A549 (cell line): ENCODE results near the gene GBP4. TPM values are rescaled to one million over a fixed set of nuclear protein-coding genes. Genes with fewer than 3 reads are reported as not detected.

Source experiments
- ATAC-seq, 2 experiments: fragments of 200-7000 bp in 1 of 2; fragments of >200 bp in 1 of 2; cut with Nextera tagmentation in 1 of 2; cut with Tn5 transposase in 1 of 2; 3 replicates each; pipeline versions ENCODE4 v1.8.0 to v1.9.1; 2018 to 2020; ENCODE audit warnings: mild to moderate bottlenecking in 1 of 2, moderate library complexity in 1 of 2
- CTCF ChIA-PET: fragments of 300-600 bp; sonication (Branson Sonifier 250); formaldehyde crosslinking; extraction: SDS; loops from one replicate; lab custom pipeline; 2021; ENCODE audit warnings: antibody characterized with exemption, inconsistent platforms; lab: Yijun Ruan, JAX
- POLR2A ChIA-PET: fragments of 350-600 bp; formaldehyde crosslinking; extraction: SDS; loops from one replicate; lab custom pipeline; 2021; ENCODE audit warnings: antibody characterized with exemption, inconsistent platforms; lab: Yijun Ruan, JAX
- DNase-seq, 2 experiments: peaks; one replicate each; pipeline versions ENCODE4 v3.0.0 to v3.0.0-alpha.2; 2011 to 2016; ENCODE audit warnings: low read depth in 1 of 2, low spot score in 1 of 2
- FAIRE-seq: peaks from 2 replicates; lab custom pipeline; 2011; peaks lifted over from hg19 to GRCh38; lab: Jason Lieb, UNC
- H3K27ac ChIP-seq, 2 experiments: fragments of >200 bp; sonication (Bioruptor Twin); formaldehyde crosslinking; 3 replicates each; pipeline ENCODE4 v1.5.1; 2016 to 2017
- H3K4me1 ChIP-seq: fragments of >200 bp; sonication (Bioruptor Twin); formaldehyde crosslinking; 3 replicates; pipeline ENCODE4 v1.6.1; 2016
- H3K4me2 ChIP-seq: fragments of >200 bp; sonication (Bioruptor Twin); formaldehyde crosslinking; 3 replicates; pipeline ENCODE4 v1.6.1; 2016
- H3K4me3 ChIP-seq: fragments of >200 bp; sonication (Bioruptor Twin); formaldehyde crosslinking; 3 replicates; pipeline ENCODE4 v1.5.1; 2016
- H3K9me3 ChIP-seq: fragments of >200 bp; sonication (Bioruptor Twin); formaldehyde crosslinking; 3 replicates; pipeline ENCODE4 v1.6.1; 2016
- CHD4 ChIP-seq: fragments of 200-600 bp; sonication (generic); IDR thresholded peaks from 2 replicates; pipeline ENCODE4 v1.6.1; 2016; ENCODE audit warnings: antibody characterized with exemption, mild to moderate bottlenecking, borderline replicate concordance
- ESRRA ChIP-seq: fragments of 150-350 bp; IDR thresholded peaks from 2 replicates; pipeline ENCODE4 v1.6.1; 2014; ENCODE audit warnings: mild to moderate bottlenecking, low read length, borderline replicate concordance
- MAFK ChIP-seq: fragments of 450-650 bp; IDR thresholded peaks from 2 replicates; pipeline ENCODE4 v1.6.1; 2014; ENCODE audit not compliant: partially characterized antibody
- PHF8 ChIP-seq: fragments of 200-600 bp; sonication (generic); IDR thresholded peaks from 2 replicates; pipeline ENCODE4 v1.6.1; 2016; ENCODE audit warnings: low read depth, mild to moderate bottlenecking, antibody characterized with exemption, moderate library complexity, borderline replicate concordance
- SMC3 ChIP-seq: fragments of >200 bp; sonication (Bioruptor Twin); formaldehyde crosslinking; IDR thresholded peaks from 3 replicates; pipeline ENCODE4 v1.6.1; 2018; ENCODE audit warnings: inconsistent platforms
- WGBS: methylation state at CpG from one replicate; pipeline ENCODE4 v1.1.6; 2017; ENCODE audit errors: missing lambda C conversion rate; 5-methylcytosine and 5-hydroxymethylcytosine counted together
- polyA plus RNA-seq, 4 experiments: library from polyadenylated mRNA; depleted of rRNA in 3 of 4; stranded (reverse); fragments of >200 nt; fragmentation: RNase III in 1 of 4; extraction: RNeasy Plus Mini Kit Qiagen cat#74134 plus additional on column Dnase treatment in 1 of 4; gene quantifications; 2 replicates in 3 of 4; 3 replicates in 1 of 4; pipeline ENCODE4 v1.2.3, GENCODE V29; 2011 to 2017

GBP4 gene
- polyA plus RNA-seq, 2 of the 4 experiments (the other 2 are of a cell fraction), result not detected

- TF ChIP-seq ESRRA (no peak), SMC3 (no peak), CHD4 (no peak), MAFK (no peak), PHF8 (no peak)
- TF ChIP-seq, all 56 proteins: peak for 0
- whole genome bisulfite sequencing, result 14% methylated on average over 1 of the region's 1 CpG
- CTCF ChIA-PET, result interaction anchor here (0.8 kb wide), 1 partner anchor 16 kb away, joined by 4 read pairs; no protein-coding TSS in a partner anchor
- no peak for ATAC-seq
- no peak overlapping the region for H3K27ac ChIP-seq
- H3K4me1 ChIP-seq, result no peaks in the 10 kb centered on the region
- H3K4me3 ChIP-seq, result no peak overlapping the region
- POLR2A ChIA-PET, result no interaction called here
- H3K9me3 ChIP-seq, result no peaks in the 10 kb centered on the region
- no peak for DNase-seq
- FAIRE-seq, result no peak
- no peak overlapping the region for H3K4me2 ChIP-seq
These were observed 65.0 kb downstream of the GBP4 start for GRCh38 chr1:89133747-89134146.

Other genes with a start within 250 kb of the GBP4 start
- gene KYAT3, start 206.3 kb downstream of the GBP4 start, polyA plus RNA-seq (2011; rRNA removed), result 14.0 and 16.7 TPM in 2 replicates
- 9.0 to 11.2 TPM (median 10.2 TPM) in 3 replicates for gene KYAT3, start 206.3 kb downstream of the GBP4 start, polyA plus RNA-seq (2017; fragmentation: RNase III; extraction: RNeasy Plus Mini Kit Qiagen cat#74134 plus additional on column Dnase treatment)
- gene RBMXL1, start 206.3 kb downstream of the GBP4 start, polyA plus RNA-seq (2011; rRNA removed), result 3.7 and 3.8 TPM in 2 replicates
- 2.6 to 3.0 TPM (median 2.7 TPM) in 3 replicates for gene RBMXL1, start 206.3 kb downstream of the GBP4 start, polyA plus RNA-seq (2017; fragmentation: RNase III; extraction: RNeasy Plus Mini Kit Qiagen cat#74134 plus additional on column Dnase treatment)
- 1.9 and 2.4 TPM in 2 replicates for gene GBP3, start 176.1 kb downstream of the GBP4 start, polyA plus RNA-seq (2011; rRNA removed)
- gene GBP3, start 176.1 kb downstream of the GBP4 start, polyA plus RNA-seq (2017; fragmentation: RNase III; extraction: RNeasy Plus Mini Kit Qiagen cat#74134 plus additional on column Dnase treatment), result 0.93 to 1.1 TPM (median 0.98 TPM) in 3 replicates
- 0.37 and 0.39 TPM in 2 replicates for gene GBP1, start 133.7 kb downstream of the GBP4 start, polyA plus RNA-seq (2011; rRNA removed)
- gene GBP1, start 133.7 kb downstream of the GBP4 start, polyA plus RNA-seq (2017; fragmentation: RNase III; extraction: RNeasy Plus Mini Kit Qiagen cat#74134 plus additional on column Dnase treatment), result 0.10 to 0.47 TPM (median 0.46 TPM) in 3 replicates
- 1.8 and 1.9 TPM in 2 replicates for gene GBP2, start 72.8 kb downstream of the GBP4 start, polyA plus RNA-seq (2011; rRNA removed)
- 1.3 to 1.7 TPM (median 1.6 TPM) in 3 replicates for gene GBP2, start 72.8 kb downstream of the GBP4 start, polyA plus RNA-seq (2017; fragmentation: RNase III; extraction: RNeasy Plus Mini Kit Qiagen cat#74134 plus additional on column Dnase treatment)
- not detected in 2 replicates for gene GBP7, start 22.9 kb downstream of the GBP4 start, polyA plus RNA-seq (2011; rRNA removed)
- not detected in 3 replicates for gene GBP7, start 22.9 kb downstream of the GBP4 start, polyA plus RNA-seq (2017; fragmentation: RNase III; extraction: RNeasy Plus Mini Kit Qiagen cat#74134 plus additional on column Dnase treatment)
- gene GBP5, start 73.9 kb upstream of the GBP4 start, polyA plus RNA-seq (2011; rRNA removed), result 0.04 and 0.07 TPM in 2 replicates
- not detected in 3 replicates for gene GBP5, start 73.9 kb upstream of the GBP4 start, polyA plus RNA-seq (2017; fragmentation: RNase III; extraction: RNeasy Plus Mini Kit Qiagen cat#74134 plus additional on column Dnase treatment)
- gene GBP6, start 165.1 kb upstream of the GBP4 start, polyA plus RNA-seq (2011; rRNA removed), result 0.04 TPM in 1 of 2 replicates, not detected in the other
- not detected in 3 replicates for gene GBP6, start 165.1 kb upstream of the GBP4 start, polyA plus RNA-seq (2017; fragmentation: RNase III; extraction: RNeasy Plus Mini Kit Qiagen cat#74134 plus additional on column Dnase treatment)